Measurements from ENCODE around the gene SPINK8. TPM values are rescaled to one million over a fixed set of nuclear protein-coding genes. Genes with fewer than 3 reads are reported as not detected.
A peak's percentile ranks its signal among the peaks of the same experiment; 100 is the strongest.
"Not testable (repeated sequence)": the region's sequence is repeated elsewhere in the genome, so short reads cannot be mapped to it uniquely, and the experiment has no call there.

SPINK8 gene
- total RNA-seq, 4 donors from 2014 or later = not detected

GRCh38 chr3:48274452-48274851 lies 59.0 kb downstream of the SPINK8 start:
- intact Hi-C loops (cut with DNase I) = loop anchor here (10.0 kb wide), 1 partner anchor 120 kb away; no protein-coding TSS in a partner anchor
- peaks cover 0 to 6% (median 3%) of the 10 kb centered on the region in 4 donors for H3K4me1 ChIP-seq
- no peak overlapping the region for H3K27ac ChIP-seq (replicated peaks in 1 of 4)
- no peak overlapping the region for H3K4me3 ChIP-seq
- DNase-seq (ENCODE audit: extremely low spot score) = no peak
- H3K27me3 ChIP-seq = no peaks in the 10 kb centered on the region
- 89% methylated on average over 10 of the region's 10 CpGs for WGBS
- peaks cover 0 to 11% (median 4%) of the 10 kb centered on the region in 4 donors for H3K36me3 ChIP-seq
- no peak for TF ChIP-seq CTCF (IDR thresholded peaks at IDR 0.05)
- TF ChIP-seq POLR2AphosphoS5 (IDR thresholded peaks at IDR 0.05) = no peak
- TF ChIP-seq EP300 (IDR thresholded peaks at IDR 0.05) = no peak
- TF ChIP-seq POLR2A (IDR thresholded peaks at IDR 0.05; ENCODE audit: low read depth) = no peak
- H3K9me3 ChIP-seq = no peaks in the 10 kb centered on the region

- 17% methylated on average over 9 of the region's 9 CpGs for WGBS
- no peaks in the 10 kb centered on the region for H3K27me3 ChIP-seq
- no peaks in the 10 kb centered on the region for H3K9me3 ChIP-seq
- no peak for TF ChIP-seq POLR2AphosphoS5 (IDR thresholded peaks at IDR 0.05)
- peak; percentile 74 to 84 (median 74) for TF ChIP-seq CTCF (IDR thresholded peaks at IDR 0.05)
- no peak for TF ChIP-seq EP300 (IDR thresholded peaks at IDR 0.05)
- no peak for DNase-seq (ENCODE audit: extremely low spot score)
- peaks cover 0 to 6% (median 3%) of the 10 kb centered on the region in 4 donors for H3K4me1 ChIP-seq
- no peak overlapping the region for H3K27ac ChIP-seq (replicated peaks in 1 of 4)
- intact Hi-C loops (cut with DNase I) = loop anchor here (2.0 to 10.0 kb wide), 3 partner anchors 121 to 277 kb away; no protein-coding TSS in a partner anchor
- peaks cover 0 to 19% (median 12%) of the 10 kb centered on the region in 4 donors for H3K36me3 ChIP-seq
- no peak overlapping the region for H3K4me3 ChIP-seq
Observed at GRCh38 chr3:48273594-48274211, 59.8 kb downstream of the SPINK8 start.

- 91% methylated on average over 16 of the region's 38 CpGs for WGBS
- H3K27ac ChIP-seq (replicated peaks in 1 of 4) = no peak overlapping the region
- TF ChIP-seq POLR2AphosphoS5 (IDR thresholded peaks at IDR 0.05) (no peak), CTCF (IDR thresholded peaks at IDR 0.05) (no peak), POLR2A (IDR thresholded peaks at IDR 0.05; ENCODE audit: low read depth) (no peak), EP300 (IDR thresholded peaks at IDR 0.05) (no peak)
- no peaks in the 10 kb centered on the region for H3K27me3 ChIP-seq
- no peak for DNase-seq (ENCODE audit: extremely low spot score)
- H3K4me1 ChIP-seq = peaks cover 0 to 10% (median 6%) of the 10 kb centered on the region in 4 donors
- H3K9me3 ChIP-seq = no peaks in the 10 kb centered on the region
- H3K4me3 ChIP-seq = no peak overlapping the region
- intact Hi-C loops (cut with DNase I) = loop anchor here (2.0 to 10.0 kb wide), 3 partner anchors 123 to 279 kb away; no protein-coding TSS in a partner anchor
- peaks cover 0 to 31% (median 21%) of the 10 kb centered on the region in 4 donors for H3K36me3 ChIP-seq
Observed at GRCh38 chr3:48271763-48272498, 61.5 kb downstream of the SPINK8 start.

GRCh38 chr3:48271223-48271622 lies 62.2 kb downstream of the SPINK8 start:
- H3K4me3 ChIP-seq; H3K27me3 ChIP-seq; DNase-seq (ENCODE audit: extremely low spot score); H3K9me3 ChIP-seq; H3K27ac ChIP-seq (replicated peaks in 1 of 4): not testable (repeated sequence)
- intact Hi-C loops (cut with DNase I) = loop anchor here (10.0 kb wide), 1 partner anchor 124 kb away; no protein-coding TSS in a partner anchor
- peaks cover 2 to 38% (median 27%) of the 10 kb centered on the region in 4 donors for H3K36me3 ChIP-seq
- peaks cover 0 to 10% (median 6%) of the 10 kb centered on the region in 4 donors for H3K4me1 ChIP-seq
- WGBS = 95% methylated on average over 10 of the region's 10 CpGs

- peaks cover 0 to 10% (median 6%) of the 10 kb centered on the region in 4 donors for H3K4me1 ChIP-seq
- H3K4me3 ChIP-seq = no peak overlapping the region
- H3K36me3 ChIP-seq = peaks cover 8 to 46% (median 31%) of the 10 kb centered on the region in 4 donors
- no peak for TF ChIP-seq POLR2AphosphoS5 (IDR thresholded peaks at IDR 0.05)
- no peak for TF ChIP-seq POLR2A (IDR thresholded peaks at IDR 0.05; ENCODE audit: low read depth)
- no peak for TF ChIP-seq CTCF (IDR thresholded peaks at IDR 0.05)
- no peak for TF ChIP-seq EP300 (IDR thresholded peaks at IDR 0.05)
- H3K9me3 ChIP-seq = no peaks in the 10 kb centered on the region
- intact Hi-C loops (cut with DNase I) = loop anchor here (10.0 kb wide), 1 partner anchor 124 kb away; no protein-coding TSS in a partner anchor
- 85% methylated on average over 2 of the region's 2 CpGs for WGBS
- no peak for DNase-seq (ENCODE audit: extremely low spot score)
- no peak overlapping the region for H3K27ac ChIP-seq (replicated peaks in 1 of 4)
- H3K27me3 ChIP-seq = no peaks in the 10 kb centered on the region
Observed at GRCh38 chr3:48270306-48270705, 63.2 kb downstream of the SPINK8 start.

Measured in esophagus muscularis mucosa (tissue), 4 donors.